ENCODE data around the gene CCDC171.

CCDC171 gene

GRCh38 chr9:15831384-15831783 lies 278.5 kb downstream of the CCDC171 start:
- peak overlapping the region; percentile 21; the same call in 1 of the 2 replicates for H3K4me3 ChIP-seq
- no peaks in the 10 kb centered on the region for H3K36me3 ChIP-seq (ENCODE audit: insufficient read depth, low read length)
- H3K27ac ChIP-seq = peak overlapping the region; percentile 90
- no peaks in the 10 kb centered on the region for H3K9me3 ChIP-seq (ENCODE audit: low read depth, low read length)
- DNase-seq (ENCODE audit: low read depth, low spot score) = peak; percentile 58
- TF ChIP-seq EZH2 (IDR thresholded peaks at IDR 0.05) (no peak), POLR2AphosphoS5 (IDR thresholded peaks at IDR 0.05; ENCODE audit: borderline replicate concordance, low read depth, low read length) (no peak; the same call in 1 of the 2 replicates), FOXP2 (optimal IDR thresholded peaks at IDR 0.05; ENCODE audit: control extremely low read depth, extremely low read length, insufficient read depth) (no peak)
- H3K9ac ChIP-seq (ENCODE audit: insufficient read length) = peak overlapping the region; percentile 47

GRCh38 chr9:15834541-15834940 lies 281.7 kb downstream of the CCDC171 start:
- Histone ChIP-seq H3K36me3 (ENCODE audit: insufficient read depth, low read length) (no peaks in the 10 kb centered on the region), H3K9ac (ENCODE audit: insufficient read length) (no peak overlapping the region), H3K27ac (peak overlapping the region; percentile 62; the same call in 1 of the 2 replicates), H3K9me3 (ENCODE audit: low read depth, low read length) (no peaks in the 10 kb centered on the region), H3K4me3 (peak overlapping the region; percentile 20; the same call in 1 of the 2 replicates)
- no peak for TF ChIP-seq EZH2 (IDR thresholded peaks at IDR 0.05)
- no peak for TF ChIP-seq FOXP2 (optimal IDR thresholded peaks at IDR 0.05; ENCODE audit: control extremely low read depth, extremely low read length, insufficient read depth)
- TF ChIP-seq POLR2AphosphoS5 (IDR thresholded peaks at IDR 0.05; ENCODE audit: borderline replicate concordance, low read depth, low read length) = no peak
- peak; percentile 90 for DNase-seq (ENCODE audit: low read depth, low spot score)

GRCh38 chr9:15837079-15837679 lies 284.3 kb downstream of the CCDC171 start:
- DNase-seq (ENCODE audit: low read depth, low spot score) = peak; percentile 70
- no peak overlapping the region for H3K9ac ChIP-seq (ENCODE audit: insufficient read length)
- no peaks in the 10 kb centered on the region for H3K36me3 ChIP-seq (ENCODE audit: insufficient read depth, low read length)
- TF ChIP-seq FOXP2 (optimal IDR thresholded peaks at IDR 0.05; ENCODE audit: control extremely low read depth, extremely low read length, insufficient read depth) (no peak), POLR2AphosphoS5 (IDR thresholded peaks at IDR 0.05; ENCODE audit: borderline replicate concordance, low read depth, low read length) (no peak), EZH2 (IDR thresholded peaks at IDR 0.05) (no peak)
- no peaks in the 10 kb centered on the region for H3K9me3 ChIP-seq (ENCODE audit: low read depth, low read length)
- no peak overlapping the region for H3K4me3 ChIP-seq
- H3K27ac ChIP-seq = peak overlapping the region; percentile 56

- Histone ChIP-seq H3K36me3 (ENCODE audit: insufficient read depth, low read length) (no peaks in the 10 kb centered on the region), H3K9me3 (ENCODE audit: low read depth, low read length) (no peaks in the 10 kb centered on the region), H3K27ac (peak overlapping the region; percentile 35), H3K4me3 (no peak overlapping the region), H3K9ac (ENCODE audit: insufficient read length) (no peak overlapping the region)
- TF ChIP-seq FOXP2 (optimal IDR thresholded peaks at IDR 0.05; ENCODE audit: control extremely low read depth, extremely low read length, insufficient read depth) (no peak), EZH2 (IDR thresholded peaks at IDR 0.05) (no peak), POLR2AphosphoS5 (IDR thresholded peaks at IDR 0.05; ENCODE audit: borderline replicate concordance, low read depth, low read length) (no peak)
- no peak for DNase-seq (ENCODE audit: low read depth, low spot score)
Observed at GRCh38 chr9:15842051-15842450, 289.2 kb downstream of the CCDC171 start.

- Histone ChIP-seq H3K4me3 (no peak overlapping the region), H3K9me3 (ENCODE audit: low read depth, low read length) (no peaks in the 10 kb centered on the region), H3K36me3 (ENCODE audit: insufficient read depth, low read length) (no peaks in the 10 kb centered on the region), H3K9ac (ENCODE audit: insufficient read length) (no peak overlapping the region), H3K27ac (peak overlapping the region; percentile 54)
- TF ChIP-seq POLR2AphosphoS5 (IDR thresholded peaks at IDR 0.05; ENCODE audit: borderline replicate concordance, low read depth, low read length) (no peak), FOXP2 (optimal IDR thresholded peaks at IDR 0.05; ENCODE audit: control extremely low read depth, extremely low read length, insufficient read depth) (no peak), EZH2 (IDR thresholded peaks at IDR 0.05) (no peak)
- no peak for DNase-seq (ENCODE audit: low read depth, low spot score)
Observed at GRCh38 chr9:15843316-15843715, 290.5 kb downstream of the CCDC171 start.

GRCh38 chr9:15843931-15844330 lies 291.1 kb downstream of the CCDC171 start:
- TF ChIP-seq FOXP2 (optimal IDR thresholded peaks at IDR 0.05; ENCODE audit: control extremely low read depth, extremely low read length, insufficient read depth) (no peak), EZH2 (IDR thresholded peaks at IDR 0.05) (no peak), POLR2AphosphoS5 (IDR thresholded peaks at IDR 0.05; ENCODE audit: borderline replicate concordance, low read depth, low read length) (no peak)
- H3K4me3 ChIP-seq = no peak overlapping the region

GRCh38 chr9:15846611-15847010 lies 293.8 kb downstream of the CCDC171 start:
- Histone ChIP-seq H3K27ac (peak overlapping the region; percentile 70), H3K4me3 (peak overlapping the region; percentile 41)

More at GRCh38 chr9:15843931-15844330, 291.1 kb downstream of the CCDC171 start:
- Histone ChIP-seq H3K9ac (ENCODE audit: insufficient read length) (no peak overlapping the region), H3K27ac (peak overlapping the region; percentile 54; the same call in 1 of the 2 replicates), H3K9me3 (ENCODE audit: low read depth, low read length) (no peaks in the 10 kb centered on the region), H3K36me3 (ENCODE audit: insufficient read depth, low read length) (no peaks in the 10 kb centered on the region)
- no peak for DNase-seq (ENCODE audit: low read depth, low spot score)

GRCh38 chr9:15849871-15850270 lies 297.0 kb downstream of the CCDC171 start:
- Histone ChIP-seq H3K27ac (peak overlapping the region; percentile 22), H3K36me3 (ENCODE audit: insufficient read depth, low read length) (no peaks in the 10 kb centered on the region), H3K9ac (ENCODE audit: insufficient read length) (no peak overlapping the region), H3K9me3 (ENCODE audit: low read depth, low read length) (no peaks in the 10 kb centered on the region), H3K4me3 (no peak overlapping the region)
- no peak for DNase-seq (ENCODE audit: low read depth, low spot score)
- TF ChIP-seq POLR2AphosphoS5 (IDR thresholded peaks at IDR 0.05; ENCODE audit: borderline replicate concordance, low read depth, low read length) = no peak
- no peak for TF ChIP-seq EZH2 (IDR thresholded peaks at IDR 0.05)
- no peak for TF ChIP-seq FOXP2 (optimal IDR thresholded peaks at IDR 0.05; ENCODE audit: control extremely low read depth, extremely low read length, insufficient read depth)

More at GRCh38 chr9:15846611-15847010, 293.8 kb downstream of the CCDC171 start:
- peak; percentile 32; the same call in 1 of the 2 replicates for TF ChIP-seq POLR2AphosphoS5 (IDR thresholded peaks at IDR 0.05; ENCODE audit: borderline replicate concordance, low read depth, low read length)
- TF ChIP-seq EZH2 (IDR thresholded peaks at IDR 0.05) = no peak
- no peak for TF ChIP-seq FOXP2 (optimal IDR thresholded peaks at IDR 0.05; ENCODE audit: control extremely low read depth, extremely low read length, insufficient read depth)
- no peaks in the 10 kb centered on the region for H3K9me3 ChIP-seq (ENCODE audit: low read depth, low read length)
- H3K9ac ChIP-seq (ENCODE audit: insufficient read length) = peak overlapping the region; percentile 65
- DNase-seq (ENCODE audit: low read depth, low spot score) = no peak
- H3K36me3 ChIP-seq (ENCODE audit: insufficient read depth, low read length) = no peaks in the 10 kb centered on the region

All from SK-N-MC (cell line).